Measurements from ENCODE around the gene ULK1. TPM values are rescaled to one million over a fixed set of nuclear protein-coding genes. Genes with fewer than 3 reads are reported as not detected.
"Not testable (repeated sequence)": the region's sequence is repeated elsewhere in the genome, so short reads cannot be mapped to it uniquely, and the experiment has no call there.

The ULK1 gene
- polyA plus RNA-seq, 12 donors: 14.5 to 42.0 (median 20.5) TPM; not detected in 1

GRCh38 chr12:131860472-131861260, 33.8 kb upstream of the ULK1 start:
- DNase-seq: no peak

- no peak for DNase-seq
Observed at GRCh38 chr12:131861261-131862083, 33.0 kb upstream of the ULK1 start.

GRCh38 chr12:131862084-131862441, 32.4 kb upstream of the ULK1 start:
- no peak for DNase-seq

GRCh38 chr12:131862600-131862993, 31.8 kb upstream of the ULK1 start:
- no peak for DNase-seq

- no peak for DNase-seq
Observed at GRCh38 chr12:131862994-131863710, 31.3 kb upstream of the ULK1 start.

GRCh38 chr12:131863711-131864396, 30.6 kb upstream of the ULK1 start:
- DNase-seq: no peak

GRCh38 chr12:131864469-131864868, 30.0 kb upstream of the ULK1 start:
- DNase-seq: no peak

- DNase-seq: no peak
Observed at GRCh38 chr12:131865180-131865875, 29.1 kb upstream of the ULK1 start.

- DNase-seq: no peak
Observed at GRCh38 chr12:131867471-131867870, 27.0 kb upstream of the ULK1 start.

- no peak for DNase-seq
Observed at GRCh38 chr12:131867891-131868675, 26.3 kb upstream of the ULK1 start.

- no peak for DNase-seq
Observed at GRCh38 chr12:131869871-131870418, 24.5 kb upstream of the ULK1 start.

- DNase-seq: no peak
Observed at GRCh38 chr12:131871677-131872076, 22.7 kb upstream of the ULK1 start.

- DNase-seq: no peak
Observed at GRCh38 chr12:131872154-131873051, 22.0 kb upstream of the ULK1 start.

GRCh38 chr12:131873293-131873692, 21.1 kb upstream of the ULK1 start:
- DNase-seq: no peak

GRCh38 chr12:131874972-131875371, 19.4 kb upstream of the ULK1 start:
- DNase-seq: not testable (repeated sequence)

GRCh38 chr12:131877216-131877615, 17.2 kb upstream of the ULK1 start:
- DNase-seq: not testable (repeated sequence)

- DNase-seq: not testable (repeated sequence)
Observed at GRCh38 chr12:131878436-131878835, 16.0 kb upstream of the ULK1 start.

- DNase-seq: no peak
Observed at GRCh38 chr12:131882804-131883520, 11.5 kb upstream of the ULK1 start.

All from muscle of arm (tissue), 12 donors.